ENCODE measurements around the gene PPP2R2D.

- TF ChIP-seq CTCF (conservative IDR thresholded peaks at IDR 0.05; ENCODE audit: low read length) (no peak), EZH2phosphoT487 (IDR thresholded peaks at IDR 0.05; ENCODE audit: borderline replicate concordance, low read depth, low read length) (no peak)
Observed at GRCh38 chr10:131930586-131931330, 29.9 kb downstream of the PPP2R2D start.

All from OCI-LY7 (cell line).